ENCODE data around the gene CDH23.
A peak's percentile ranks its signal among the peaks of the same experiment; 100 is the strongest.

The CDH23 gene

GRCh38 chr10:71564194-71564820 is 167.6 kb downstream of the CDH23 start:
- no peak for DNase-seq (ENCODE audit: low read depth)

GRCh38 chr10:71565284-71566000 is 168.7 kb downstream of the CDH23 start:
- DNase-seq (ENCODE audit: low read depth): no peak

GRCh38 chr10:71567006-71567405 is 170.3 kb downstream of the CDH23 start:
- DNase-seq (ENCODE audit: low read depth): no peak

- no peak for DNase-seq (ENCODE audit: low read depth)
These were observed 172.3 kb downstream of the CDH23 start for GRCh38 chr10:71568896-71569492.

- DNase-seq (ENCODE audit: low read depth): peak; percentile 64
These were observed 173.3 kb downstream of the CDH23 start for GRCh38 chr10:71569775-71570588.

GRCh38 chr10:71571460-71572175 is 174.9 kb downstream of the CDH23 start:
- no peak for DNase-seq (ENCODE audit: low read depth)

- no peak for DNase-seq (ENCODE audit: low read depth)
These were observed 176.2 kb downstream of the CDH23 start for GRCh38 chr10:71572962-71573361.

GRCh38 chr10:71573562-71574518 is 177.1 kb downstream of the CDH23 start:
- no peak for DNase-seq (ENCODE audit: low read depth)

- DNase-seq (ENCODE audit: low read depth): no peak
These were observed 178.7 kb downstream of the CDH23 start for GRCh38 chr10:71575451-71575850.

GRCh38 chr10:71575934-71576801 is 179.4 kb downstream of the CDH23 start:
- no peak for DNase-seq (ENCODE audit: low read depth)

- DNase-seq (ENCODE audit: low read depth): no peak
These were observed 180.1 kb downstream of the CDH23 start for GRCh38 chr10:71576842-71577241.

GRCh38 chr10:71577345-71577744 is 180.6 kb downstream of the CDH23 start:
- DNase-seq (ENCODE audit: low read depth): no peak

GRCh38 chr10:71578069-71578468 is 181.3 kb downstream of the CDH23 start:
- no peak for DNase-seq (ENCODE audit: low read depth)

- DNase-seq (ENCODE audit: low read depth): no peak
These were observed 182.9 kb downstream of the CDH23 start for GRCh38 chr10:71579668-71580067.

GRCh38 chr10:71580415-71580814 is 183.7 kb downstream of the CDH23 start:
- no peak for DNase-seq (ENCODE audit: low read depth)

GRCh38 chr10:71580926-71581325 is 184.2 kb downstream of the CDH23 start:
- no peak for DNase-seq (ENCODE audit: low read depth)

- no peak for DNase-seq (ENCODE audit: low read depth)
These were observed 184.7 kb downstream of the CDH23 start for GRCh38 chr10:71581376-71581775.

- DNase-seq (ENCODE audit: low read depth): no peak
These were observed 185.3 kb downstream of the CDH23 start for GRCh38 chr10:71582019-71582418.
